PC-3 (cell line): ENCODE results near the gene PHLDB1. TPM values are rescaled to one million over a fixed set of nuclear protein-coding genes. Genes with fewer than 3 reads are reported as not detected.
A peak's percentile ranks its signal among the peaks of the same experiment; 100 is the strongest.

Experiments used
- ATAC-seq: fragments of 200-7000 bp; cut with Tn5 transposase; 2 replicates; pipeline ENCODE4 v1.9.1; 2020; ENCODE audit warnings: mild to moderate bottlenecking, moderate library complexity
- BruUV-seq: library from RNA; stranded (reverse); fragments of 400-500 nt; replicated peaks from 2 replicates; lab custom pipeline; 2021; lab: Mats Ljungman, UMichigan
- CTCF ChIA-PET: fragments of 300-600 bp; sonication (Branson Sonifier 250); formaldehyde crosslinking; loops from one replicate; lab custom pipeline; 2022; ENCODE audit warnings: antibody characterized with exemption; lab: Charles Lee
- POLR2A ChIA-PET: fragments of 300-600 bp; sonication (Branson Sonifier 250); formaldehyde crosslinking; loops from one replicate; lab custom pipeline; 2022; ENCODE audit warnings: antibody characterized with exemption; ENCODE audit not compliant: unreplicated experiment; lab: Charles Lee
- DNase-seq: peaks from one replicate; pipeline ENCODE4 v3.0.0-alpha.2; 2015
- H2AFZ ChIP-seq: fragments of 300-600 bp; sonication (generic); 2 replicates; pipeline ENCODE4 v1.6.0; 2016; ENCODE audit warnings: antibody characterized with exemption, low read length
- H3F3A ChIP-seq: fragments of 300-600 bp; sonication (generic); one replicate; pipeline ENCODE4 v1.6.0; 2017; ENCODE audit warnings: antibody characterized with exemption, low read length, control low read depth, mild to moderate bottlenecking; ENCODE audit not compliant: unreplicated experiment
- H3K27ac ChIP-seq: fragments of 300-600 bp; sonication (generic); 2 replicates; pipeline ENCODE4 v1.5.1; 2016; ENCODE audit warnings: mild to moderate bottlenecking, low read length
- H3K27me3 ChIP-seq: fragments of 300-600 bp; sonication (generic); 2 replicates; pipeline ENCODE4 v1.6.1; 2016; ENCODE audit warnings: low read length, mixed read lengths
- H3K36me3 ChIP-seq: fragments of 300-600 bp; sonication (generic); 2 replicates; pipeline ENCODE4 v1.6.1; 2016; ENCODE audit warnings: low read depth, mixed run types, low read length, mixed read lengths
- H3K4me1 ChIP-seq: fragments of 300-600 bp; sonication (generic); 2 replicates; pipeline ENCODE4 v1.5.1; 2016; ENCODE audit warnings: low read length; ENCODE audit not compliant: insufficient read depth
- H3K4me2 ChIP-seq: fragments of 300-600 bp; sonication (generic); 2 replicates; pipeline ENCODE4 v1.6.0; 2016; ENCODE audit warnings: low read length
- H3K4me3 ChIP-seq: fragments of 300-600 bp; sonication (generic); 2 replicates; pipeline ENCODE4 v1.5.1; 2016; ENCODE audit warnings: mild to moderate bottlenecking, low read length, mixed read lengths
- H3K79me2 ChIP-seq: fragments of 300-600 bp; sonication (generic); 2 replicates; pipeline ENCODE4 v1.6.1; 2017; ENCODE audit warnings: low read length, mixed read lengths
- H3K9ac ChIP-seq: fragments of 300-600 bp; sonication (generic); 2 replicates; pipeline ENCODE4 v1.6.0; 2016; ENCODE audit warnings: mild to moderate bottlenecking, low read length
- H3K9me2 ChIP-seq: fragments of 300-600 bp; sonication (generic); replicated peaks from 2 replicates; pipeline ENCODE4 v1.6.1; 2016; ENCODE audit warnings: mixed run types, low read length, mixed read lengths
- H3K9me3 ChIP-seq: fragments of 300-600 bp; sonication (generic); 2 replicates; pipeline ENCODE4 v1.6.1; 2016; ENCODE audit warnings: low read length, mixed read lengths
- H4K20me1 ChIP-seq: fragments of 300-600 bp; sonication (generic); 2 replicates; pipeline ENCODE4 v1.6.1; 2016; ENCODE audit warnings: low read length, mixed read lengths
- CTCF ChIP-seq: fragments of 300-600 bp; sonication (generic); conservative IDR thresholded peaks from 2 replicates; pipeline ENCODE4 v1.5.1; 2017; ENCODE audit warnings: antibody characterized with exemption, low read depth, mild to moderate bottlenecking, low read length
- EZH2 ChIP-seq: fragments of 300-600 bp; sonication (generic); IDR thresholded peaks from one replicate; pipeline ENCODE4 v1.6.1; 2017; ENCODE audit warnings: antibody characterized with exemption, mild to moderate bottlenecking, low read length; ENCODE audit not compliant: unreplicated experiment
- EZH2phosphoT487 ChIP-seq: fragments of 300-600 bp; sonication (generic); IDR thresholded peaks from 2 replicates; pipeline ENCODE4 v1.6.1; 2018; ENCODE audit warnings: mild to moderate bottlenecking, antibody characterized with exemption, low read length, borderline replicate concordance
- intact Hi-C: fragments of 100-400 bp; cut with micrococcal nuclease; formaldehyde crosslinking; loops from 2 replicates; pipeline ENCODE4 v1.9.0; 2023
- total RNA-seq: library from RNA; depleted of rRNA; stranded (reverse); fragments of >200 nt; gene quantifications from 2 replicates; pipeline ENCODE4 v1.2.3, GENCODE V29; 2014

The PHLDB1 gene
- total RNA-seq, 1 experiment from 2014 or later, result 36.1 TPM

GRCh38 chr11:118640332-118641154, 33.1 kb downstream of the PHLDB1 start:
- Histone ChIP-seq H3K9me2 (no peaks in the 10 kb centered on the region), H3K79me2 (no peaks in the 10 kb centered on the region), H2AFZ (no peak overlapping the region), H3K27ac (no peak overlapping the region), H3K36me3 (peaks cover 10% of the 10 kb centered on the region; the same call in 1 of the 2 replicates), H3K4me3 (no peak overlapping the region), H3K9me3 (no peaks in the 10 kb centered on the region), H3K4me1 (no peaks in the 10 kb centered on the region; the same call in 1 of the 2 replicates), H4K20me1 (no peaks in the 10 kb centered on the region), H3F3A (no peaks in the 10 kb centered on the region), H3K9ac (no peak overlapping the region), H3K27me3 (no peaks in the 10 kb centered on the region), H3K4me2 (no peak overlapping the region)
- intact Hi-C loops, result no loop called here
- POLR2A ChIA-PET, result no interaction called here
- TF ChIP-seq CTCF (peak; percentile 52; the same call in 1 of the 2 replicates), EZH2phosphoT487 (no peak), EZH2 (no peak)
- CTCF ChIA-PET, result no interaction called here
- peak; percentile 70 for ATAC-seq
- BruUV-seq, result no TSS peak
- DNase-seq, result peak; percentile 32

GRCh38 chr11:118641397-118642019, 34.1 kb downstream of the PHLDB1 start:
- Histone ChIP-seq H3K36me3 (peaks cover 11% of the 10 kb centered on the region; the same call in 1 of the 2 replicates), H3K4me1 (no peaks in the 10 kb centered on the region; the same call in 1 of the 2 replicates), H3F3A (no peaks in the 10 kb centered on the region), H3K4me3 (no peak overlapping the region), H3K79me2 (no peaks in the 10 kb centered on the region), H3K27ac (no peak overlapping the region), H3K9me3 (no peaks in the 10 kb centered on the region), H4K20me1 (no peaks in the 10 kb centered on the region), H2AFZ (no peak overlapping the region), H3K4me2 (no peak overlapping the region), H3K9ac (no peak overlapping the region), H3K27me3 (no peaks in the 10 kb centered on the region), H3K9me2 (no peaks in the 10 kb centered on the region)
- BruUV-seq, result no TSS peak
- TF ChIP-seq EZH2phosphoT487 (no peak), CTCF (no peak), EZH2 (no peak)
- peak; percentile 57 for DNase-seq
- intact Hi-C loops, result no loop called here
- CTCF ChIA-PET, result no interaction called here
- peak; percentile 44; the same call in 1 of the 2 replicates for ATAC-seq
- POLR2A ChIA-PET, result no interaction called here
